Colon (tissue), 2 donors: ENCODE results near the gene TOP3A.
"Not testable (repeated sequence)": the region's sequence is repeated elsewhere in the genome, so short reads cannot be mapped to it uniquely, and the experiment has no call there.

Source experiments
- FAIRE-seq: peaks from 2 replicates; lab custom pipeline; 2012; peaks lifted over from hg19 to GRCh38; lab: Jason Lieb, UNC
- donor health status: control.
- donor health status: control.

The TOP3A gene

GRCh38 chr17:18324140-18325050, 9.6 kb upstream of the TOP3A start:
- FAIRE-seq: no peak

GRCh38 chr17:18323507-18324139, 8.8 kb upstream of the TOP3A start:
- FAIRE-seq: no peak

DNA sequence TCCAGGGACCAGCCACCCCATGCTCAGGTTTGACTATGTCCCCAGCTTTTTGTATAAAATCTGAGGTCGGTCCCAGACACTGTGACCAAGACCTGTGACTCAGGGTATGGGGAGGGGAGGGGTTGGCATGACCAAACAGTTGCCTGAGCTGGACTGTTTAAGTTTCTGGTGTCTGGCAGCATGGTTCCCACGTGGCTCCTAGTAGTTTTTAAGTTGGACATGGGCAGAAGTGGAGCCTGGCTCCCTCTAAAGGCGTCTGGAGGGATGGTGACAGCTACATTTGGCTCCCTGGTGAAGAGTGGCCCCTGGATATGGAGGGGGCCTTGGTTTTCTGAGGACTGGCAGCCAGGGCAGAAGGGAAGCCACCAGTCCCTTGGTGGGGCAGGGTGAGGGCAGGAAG, 8.2 kb upstream of the TOP3A start:
- no peak for FAIRE-seq

GRCh38 chr17:18322522-18322921, 7.7 kb upstream of the TOP3A start:
- no peak for FAIRE-seq

DNA sequence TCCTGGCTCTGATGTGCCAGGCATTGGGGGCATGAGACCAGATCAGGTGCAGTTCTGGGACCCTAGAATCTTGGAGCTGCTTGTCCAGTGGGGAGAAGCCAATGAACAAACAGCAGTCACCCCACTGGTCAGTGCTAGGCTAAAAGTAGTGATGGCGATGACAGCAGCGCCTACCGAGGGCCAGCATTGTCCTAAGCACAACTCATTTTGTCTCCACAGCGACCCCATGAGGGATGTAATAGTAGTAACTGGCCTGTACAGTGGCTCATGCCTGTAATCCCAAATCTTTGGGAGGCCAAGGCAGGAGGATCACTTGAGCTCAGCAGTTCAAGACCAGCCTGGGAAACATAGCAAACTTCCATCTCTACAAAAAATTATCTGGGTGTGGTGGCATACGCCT, 6.5 kb upstream of the TOP3A start:
- no peak for FAIRE-seq

- FAIRE-seq: no peak
Observed at GRCh38 chr17:18320301-18320700, 5.5 kb upstream of the TOP3A start.

- no peak for FAIRE-seq
Observed at GRCh38 chr17:18319604-18320256, 4.9 kb upstream of the TOP3A start.

- FAIRE-seq: no peak
Observed at GRCh38 chr17:18318771-18319450, 4.1 kb upstream of the TOP3A start.

GRCh38 chr17:18318117-18318516, 3.3 kb upstream of the TOP3A start:
- FAIRE-seq: no peak

DNA sequence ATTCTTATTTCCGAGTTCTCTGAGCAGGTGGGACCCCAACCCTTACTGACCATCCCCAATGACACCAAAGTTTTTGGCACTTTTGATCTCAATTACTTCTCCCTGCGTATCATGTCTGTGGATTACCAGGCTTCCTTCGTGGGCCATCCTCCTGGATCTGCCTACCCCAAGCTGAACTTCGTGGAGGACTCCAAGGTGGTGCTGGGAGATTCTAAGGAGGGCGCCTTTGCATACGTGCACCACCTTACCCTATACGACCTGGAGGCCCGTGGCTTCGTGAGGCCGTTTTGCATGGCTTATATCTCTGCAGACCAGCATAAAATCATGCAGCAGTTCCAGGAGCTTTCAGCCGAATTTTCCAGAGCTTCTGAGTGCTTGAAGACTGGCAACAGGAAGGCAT, 1.2 kb upstream of the TOP3A start:
- no peak for FAIRE-seq

- FAIRE-seq: no peak
Observed at GRCh38 chr17:18315562-18315922, 748 bp upstream of the TOP3A start.

- no peak for FAIRE-seq
Observed at GRCh38 chr17:18314059-18314730, 599 bp downstream of the TOP3A start.

- FAIRE-seq: no peak
Observed at GRCh38 chr17:18309202-18309601, 5.6 kb downstream of the TOP3A start.

DNA sequence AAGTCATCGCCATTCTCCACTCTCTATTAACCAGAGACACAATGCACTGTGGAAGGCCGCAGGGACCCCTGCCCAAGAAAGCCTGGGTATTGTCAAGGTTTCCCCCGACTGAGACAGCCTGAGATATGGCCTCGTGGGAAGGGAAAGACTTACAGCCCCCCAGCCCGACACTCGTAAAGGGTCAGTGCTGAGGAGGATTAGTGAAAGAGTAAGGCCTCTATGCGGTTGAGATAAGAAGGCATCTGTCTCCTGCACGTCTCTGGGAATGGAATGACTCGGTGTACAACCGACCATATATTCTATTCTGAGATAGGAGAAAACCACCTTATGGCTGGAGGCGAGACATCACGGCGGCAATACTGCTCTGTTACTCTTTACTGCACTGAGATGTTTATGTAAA, 11.6 kb downstream of the TOP3A start:
- not testable (repeated sequence) for FAIRE-seq

DNA sequence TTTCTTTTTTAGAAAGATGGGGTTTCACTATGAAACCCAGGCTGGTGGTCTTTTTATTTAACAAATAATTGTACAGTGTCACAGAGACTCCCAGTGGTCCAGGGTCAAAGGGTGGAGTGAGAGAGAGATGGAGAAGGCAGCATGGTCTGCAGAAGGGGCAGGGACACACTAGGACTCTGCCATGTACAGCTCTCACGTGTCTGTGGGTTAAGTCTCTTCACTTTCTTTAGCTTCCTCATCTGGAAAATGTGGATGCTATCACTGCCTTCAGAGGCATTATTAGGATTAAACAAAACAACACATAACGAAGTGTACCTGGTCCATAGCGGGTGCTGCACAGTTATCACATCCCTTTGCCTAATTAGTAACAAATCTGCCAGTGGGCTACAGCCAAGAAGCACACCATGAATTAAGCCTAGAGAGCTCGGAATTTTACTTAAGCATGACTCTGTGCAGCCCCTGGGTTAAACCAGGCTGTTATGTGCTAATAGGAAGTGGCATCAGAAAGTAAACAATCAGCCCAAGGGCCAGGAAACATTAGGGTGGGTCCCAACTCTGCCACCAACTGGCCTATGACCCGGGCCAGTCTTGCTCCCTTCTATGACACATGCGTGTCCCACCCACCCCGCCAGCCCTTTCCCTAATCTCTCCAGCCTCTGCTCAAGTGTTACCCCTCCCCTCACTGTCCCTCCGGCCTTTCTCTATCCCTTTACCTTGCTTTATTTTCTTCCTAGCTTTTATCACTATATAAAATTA, 13.9 kb downstream of the TOP3A start:
- no peak for FAIRE-seq

DNA sequence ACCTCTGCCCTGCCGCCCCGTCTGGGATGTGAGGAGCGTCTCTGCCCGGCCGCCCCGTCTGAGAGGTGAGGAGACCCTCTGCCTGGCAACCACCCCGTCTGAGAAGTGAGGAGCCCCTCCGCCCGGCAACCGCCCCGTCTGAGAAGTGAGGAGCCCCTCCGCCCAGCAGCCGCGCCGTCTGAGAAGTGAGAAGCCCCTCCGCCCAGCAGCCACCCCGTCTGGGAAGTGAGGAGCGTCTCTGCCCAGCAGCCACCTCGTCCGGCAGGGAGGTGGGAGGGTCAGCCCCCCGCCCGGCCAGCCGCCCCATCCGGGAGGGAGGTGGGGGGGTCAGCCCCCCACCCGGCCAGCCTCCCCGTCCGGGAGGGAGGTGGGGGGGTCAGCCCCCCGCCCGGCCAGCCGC, 16.7 kb downstream of the TOP3A start:
- FAIRE-seq: not testable (repeated sequence)

DNA sequence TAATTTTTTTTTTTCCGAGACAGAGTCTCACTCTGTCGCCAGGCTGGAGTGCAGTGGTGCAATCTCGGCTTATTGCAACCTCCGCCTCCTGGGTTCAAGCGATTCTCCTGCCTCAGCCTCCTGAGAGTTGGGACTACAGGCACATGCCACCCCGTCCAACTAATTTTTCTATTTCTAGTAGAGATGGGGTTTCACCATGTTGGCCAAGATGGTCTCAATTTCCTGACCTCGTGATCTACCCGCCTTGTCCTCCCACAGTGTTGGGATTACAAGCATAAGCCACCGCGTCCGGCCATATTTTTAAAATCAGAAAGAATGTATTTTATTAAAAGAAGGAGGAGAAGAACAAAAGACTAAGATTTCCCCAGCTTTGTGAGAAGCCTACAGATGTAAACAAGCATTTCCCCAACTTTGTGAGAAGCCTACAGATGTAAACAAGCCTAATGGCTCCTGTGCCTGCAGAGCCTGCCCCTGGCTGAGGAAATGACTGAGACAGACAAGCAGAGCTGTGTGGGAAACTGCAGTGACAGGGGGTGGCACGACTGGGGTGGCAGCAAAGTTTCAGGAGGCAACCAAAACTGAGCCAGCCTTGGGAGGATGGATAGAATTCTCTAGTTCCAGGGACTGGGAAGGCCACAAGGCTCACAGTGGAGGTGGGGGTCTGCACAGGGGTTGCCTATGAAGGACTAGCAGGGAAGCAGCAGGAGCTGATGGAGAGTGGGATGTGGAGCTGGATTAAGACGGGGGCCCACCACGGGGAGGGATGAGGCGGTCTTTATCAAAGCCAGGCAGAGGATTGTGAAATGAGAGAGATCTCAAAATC, 22.9 kb downstream of the TOP3A start:
- FAIRE-seq: no peak

DNA sequence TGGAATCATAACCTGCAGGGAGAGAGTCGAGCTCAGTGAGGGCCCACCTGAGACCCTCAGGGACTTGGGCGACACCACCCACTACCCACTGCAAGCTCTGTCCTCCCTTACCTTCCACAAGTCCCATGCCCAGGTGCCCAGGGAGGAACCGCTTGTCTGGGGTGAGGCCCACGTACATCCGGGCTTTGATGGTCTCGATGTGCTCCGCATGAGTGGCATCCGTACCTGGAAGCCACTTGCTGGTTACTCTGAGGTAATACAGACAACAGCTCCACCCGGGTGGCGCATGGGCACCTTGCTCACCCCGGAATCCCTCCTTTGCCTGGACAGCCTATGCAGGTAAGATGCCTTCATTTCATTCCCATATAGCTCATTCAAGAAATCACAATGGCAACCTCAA, 29.5 kb downstream of the TOP3A start:
- no peak for FAIRE-seq

- FAIRE-seq: no peak
Observed at GRCh38 chr17:18281788-18282187, 33.0 kb downstream of the TOP3A start.

GRCh38 chr17:18280766-18281371, 33.9 kb downstream of the TOP3A start:
- FAIRE-seq: no peak
